Cerebellar nuclear complex (tissue), 1 donor: ENCODE data around the gene NKX6-1.

Experiments used
- DNase-seq, 2 experiments: peaks; one replicate each; lab custom pipeline; 2025; lab: John Stamatoyannopoulos, UW

NKX6-1 gene

GRCh38 chr4:84477738-84478137, 21.4 kb downstream of the NKX6-1 start:
- DNase-seq: no peak

DNA sequence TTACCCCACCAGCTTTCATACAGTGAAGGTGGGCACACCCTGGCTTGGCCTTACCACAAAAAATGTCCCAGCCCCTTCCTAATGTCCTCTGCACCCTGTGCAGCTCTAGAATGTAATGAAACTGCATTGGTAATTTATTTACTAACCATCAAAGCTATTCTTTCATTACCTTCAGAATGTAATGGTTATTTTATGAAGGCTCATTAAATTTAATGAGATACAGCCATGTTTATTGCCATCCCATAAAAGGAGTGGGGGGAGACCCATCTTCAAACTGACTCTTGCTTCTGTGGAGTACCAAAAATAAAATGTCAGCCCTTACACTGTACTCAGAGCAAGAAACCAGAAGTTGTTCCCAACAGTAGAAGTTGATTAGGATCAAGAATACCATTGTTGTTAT, 25.0 kb downstream of the NKX6-1 start:
- no peak for DNase-seq

GRCh38 chr4:84472154-84472553, 26.9 kb downstream of the NKX6-1 start:
- no peak for DNase-seq

DNA sequence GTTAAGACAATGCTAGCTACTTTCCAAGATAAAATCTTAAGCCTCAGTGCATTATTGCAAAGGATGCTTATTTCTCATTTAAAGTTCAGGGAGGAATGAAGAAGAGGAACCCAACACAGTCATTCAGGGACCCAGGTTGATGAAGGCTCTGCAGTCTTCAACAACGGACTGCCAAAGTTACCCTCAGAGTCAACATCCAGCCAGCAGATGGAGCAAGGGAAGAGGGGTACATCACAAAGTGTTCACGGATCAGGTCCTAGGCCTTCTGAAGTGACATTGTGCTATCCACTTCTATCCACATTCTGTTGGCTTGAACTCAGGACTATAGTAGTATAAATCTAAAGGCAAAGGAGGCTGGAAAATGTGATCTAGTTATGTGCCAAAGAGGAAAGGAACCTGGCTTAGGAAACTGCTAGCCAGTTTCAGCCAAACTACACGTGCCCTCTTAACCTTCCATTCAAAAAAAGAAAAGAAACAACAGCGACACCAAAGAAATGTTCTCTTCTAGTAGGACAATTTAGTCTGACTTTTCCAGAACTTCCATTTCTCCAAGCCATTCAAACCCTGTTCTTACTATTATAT, 28.8 kb downstream of the NKX6-1 start:
- DNase-seq: no peak

DNA sequence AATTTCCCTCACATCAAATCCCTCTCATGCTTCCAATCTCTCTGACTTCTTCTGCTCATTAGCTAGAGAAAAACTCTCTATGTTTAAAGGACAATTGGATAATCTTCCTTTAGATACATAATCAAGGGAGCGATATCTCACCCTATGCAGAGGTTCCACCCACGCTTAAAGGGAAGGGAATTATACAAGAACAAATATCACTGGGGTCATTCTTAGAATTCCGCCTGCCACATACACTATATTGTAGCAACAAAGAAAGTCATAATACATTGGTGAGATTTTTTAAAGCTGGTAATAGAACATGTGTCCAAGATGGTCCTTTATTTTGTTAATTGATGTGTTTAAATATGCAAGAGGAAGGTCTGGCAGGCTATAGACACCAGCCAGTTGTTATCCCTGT, 31.5 kb downstream of the NKX6-1 start:
- no peak for DNase-seq

DNA sequence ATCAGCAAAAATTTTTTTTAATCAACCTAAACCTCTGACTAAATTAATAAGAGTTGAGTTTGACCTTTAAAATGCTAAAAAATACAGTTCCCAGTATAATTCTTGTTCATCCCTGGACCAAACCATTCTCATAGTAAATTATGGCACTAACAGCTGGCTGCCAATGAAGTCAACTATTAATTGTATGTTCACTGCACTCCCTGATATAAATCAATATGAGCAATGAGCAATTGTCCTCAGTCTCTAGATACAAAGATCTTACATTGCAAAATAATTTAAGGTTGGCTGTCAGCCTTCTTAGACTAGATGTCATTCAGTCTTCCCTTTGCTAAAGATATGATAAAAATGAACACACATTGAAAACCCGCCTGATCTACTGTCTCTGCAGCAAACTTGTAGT, 39.3 kb downstream of the NKX6-1 start:
- no peak for DNase-seq

GRCh38 chr4:84456157-84456556, 42.9 kb downstream of the NKX6-1 start:
- DNase-seq: no peak

DNA sequence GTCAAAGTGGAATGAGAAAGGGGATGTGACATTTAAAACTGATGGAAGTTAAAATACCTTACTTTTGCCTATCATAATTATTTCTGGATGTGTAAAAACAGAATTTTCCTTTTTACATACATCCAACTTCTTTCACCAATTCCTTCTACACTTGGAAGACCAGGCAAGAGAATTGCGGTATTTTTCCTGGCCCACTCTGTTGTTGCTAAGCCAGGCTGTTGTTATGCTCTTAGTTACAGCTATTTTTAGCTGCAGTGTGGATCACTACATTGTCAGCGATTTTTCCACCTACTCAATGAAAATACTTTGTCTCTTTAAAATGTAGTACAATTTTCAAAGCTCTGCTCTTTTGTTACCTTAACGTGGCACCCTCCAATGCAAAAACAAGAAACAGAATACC, 43.4 kb downstream of the NKX6-1 start:
- no peak for DNase-seq

GRCh38 chr4:84451546-84451945, 47.5 kb downstream of the NKX6-1 start:
- DNase-seq: no peak

DNA sequence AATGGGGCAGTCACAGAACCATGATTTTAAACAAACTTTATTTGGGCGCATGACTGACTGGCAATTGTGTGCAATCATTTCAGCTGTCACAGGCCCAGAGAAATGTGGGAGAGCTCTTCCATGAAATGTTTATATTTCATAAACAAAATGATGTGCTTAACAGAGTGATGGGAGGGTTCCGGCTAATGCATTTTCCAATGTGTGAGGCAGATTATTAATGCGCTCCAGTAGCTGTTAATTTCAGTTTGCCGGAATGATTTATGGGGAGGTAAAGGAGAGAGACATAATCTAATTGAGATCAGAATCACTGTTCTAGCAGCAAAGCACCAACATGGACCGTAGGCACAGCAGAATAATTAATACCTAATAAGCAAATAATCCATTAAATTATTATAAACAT, 55.6 kb downstream of the NKX6-1 start:
- no peak for DNase-seq

GRCh38 chr4:84442778-84443177, 56.3 kb downstream of the NKX6-1 start:
- no peak for DNase-seq
